HEK293 (cell line): ENCODE data around the gene STMND1.

Source experiments
- AEBP2 ChIP-seq: fragments of 450-650 bp; formaldehyde crosslinking; IDR thresholded peaks from 2 replicates; pipeline ENCODE4 v1.5.1; 2016; ENCODE audit warnings: missing biosample characterization, missing genetic modification characterization, borderline replicate concordance
- CTCF ChIP-seq: fragments of 450-650 bp; formaldehyde crosslinking; IDR thresholded peaks from 2 replicates; pipeline ENCODE4 v1.5.1; 2016; ENCODE audit warnings: missing biosample characterization, missing genetic modification characterization
- KLF17 ChIP-seq: fragments of 450-650 bp; formaldehyde crosslinking; IDR thresholded peaks from 2 replicates; pipeline ENCODE4 v1.5.1; 2016; ENCODE audit warnings: missing biosample characterization, missing genetic modification characterization
- YY1 ChIP-seq: fragments of 450-650 bp; formaldehyde crosslinking; IDR thresholded peaks from 2 replicates; pipeline ENCODE4 v1.5.1; 2018; ENCODE audit warnings: missing biosample characterization, missing genetic modification characterization
- ZNF174 ChIP-seq: fragments of 450-650 bp; formaldehyde crosslinking; IDR thresholded peaks from 2 replicates; pipeline ENCODE4 v1.5.0; 2017; ENCODE audit warnings: missing biosample characterization, mild to moderate bottlenecking, missing genetic modification characterization
- ZNF341 ChIP-seq: fragments of 450-650 bp; formaldehyde crosslinking; IDR thresholded peaks from 2 replicates; pipeline ENCODE4; 2016; ENCODE audit warnings: low read depth, missing biosample characterization, missing genetic modification characterization
- TF ChIP-seq, protein P1 (sequence below): fragments of 450-650 bp; formaldehyde crosslinking; IDR thresholded peaks from 2 replicates; pipeline ENCODE4 v1.5.1; 2016; ENCODE audit warnings: missing biosample characterization, missing genetic modification characterization

GRCh38 chr6:17058550-17058949 lies 43.3 kb upstream of the STMND1 start:
- no peak for TF ChIP-seq ZNF341
- no peak for TF ChIP-seq ZNF174 (tag by site-specific recombination)
- TF ChIP-seq CTCF (tag by site-specific recombination), result no peak
- TF ChIP-seq, protein P1, sequence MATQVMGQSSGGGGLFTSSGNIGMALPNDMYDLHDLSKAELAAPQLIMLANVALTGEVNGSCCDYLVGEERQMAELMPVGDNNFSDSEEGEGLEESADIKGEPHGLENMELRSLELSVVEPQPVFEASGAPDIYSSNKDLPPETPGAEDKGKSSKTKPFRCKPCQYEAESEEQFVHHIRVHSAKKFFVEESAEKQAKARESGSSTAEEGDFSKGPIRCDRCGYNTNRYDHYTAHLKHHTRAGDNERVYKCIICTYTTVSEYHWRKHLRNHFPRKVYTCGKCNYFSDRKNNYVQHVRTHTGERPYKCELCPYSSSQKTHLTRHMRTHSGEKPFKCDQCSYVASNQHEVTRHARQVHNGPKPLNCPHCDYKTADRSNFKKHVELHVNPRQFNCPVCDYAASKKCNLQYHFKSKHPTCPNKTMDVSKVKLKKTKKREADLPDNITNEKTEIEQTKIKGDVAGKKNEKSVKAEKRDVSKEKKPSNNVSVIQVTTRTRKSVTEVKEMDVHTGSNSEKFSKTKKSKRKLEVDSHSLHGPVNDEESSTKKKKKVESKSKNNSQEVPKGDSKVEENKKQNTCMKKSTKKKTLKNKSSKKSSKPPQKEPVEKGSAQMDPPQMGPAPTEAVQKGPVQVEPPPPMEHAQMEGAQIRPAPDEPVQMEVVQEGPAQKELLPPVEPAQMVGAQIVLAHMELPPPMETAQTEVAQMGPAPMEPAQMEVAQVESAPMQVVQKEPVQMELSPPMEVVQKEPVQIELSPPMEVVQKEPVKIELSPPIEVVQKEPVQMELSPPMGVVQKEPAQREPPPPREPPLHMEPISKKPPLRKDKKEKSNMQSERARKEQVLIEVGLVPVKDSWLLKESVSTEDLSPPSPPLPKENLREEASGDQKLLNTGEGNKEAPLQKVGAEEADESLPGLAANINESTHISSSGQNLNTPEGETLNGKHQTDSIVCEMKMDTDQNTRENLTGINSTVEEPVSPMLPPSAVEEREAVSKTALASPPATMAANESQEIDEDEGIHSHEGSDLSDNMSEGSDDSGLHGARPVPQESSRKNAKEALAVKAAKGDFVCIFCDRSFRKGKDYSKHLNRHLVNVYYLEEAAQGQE (tag by site-specific recombination), result no peak
- TF ChIP-seq KLF17 (tag by site-specific recombination), result no peak
- TF ChIP-seq AEBP2 (tag by site-specific recombination), result no peak
- no peak for TF ChIP-seq YY1 (tag by site-specific recombination)
